ENCODE results near the gene FBXO47. TPM values are rescaled to one million over a fixed set of nuclear protein-coding genes. Genes with fewer than 3 reads are reported as not detected.
"Not testable (repeated sequence)": the region's sequence is repeated elsewhere in the genome, so short reads cannot be mapped to it uniquely, and the experiment has no call there.

Gene FBXO47
- total RNA-seq, 1 experiment from 2014 or later = not detected

GRCh38 chr17:38914741-38915638 is 52.2 kb downstream of the FBXO47 start:
- in situ Hi-C loops (cut with HindIII; ENCODE audit: low pct_unique_long_range_greater_than_20kb, low sequenced_read_pairs) = no loop called here
- no peak for DNase-seq (ENCODE audit: low read depth, low spot score)

GRCh38 chr17:38912221-38912813 is 54.9 kb downstream of the FBXO47 start:
- DNase-seq (ENCODE audit: low read depth, low spot score) = no peak
- in situ Hi-C loops (cut with HindIII; ENCODE audit: low pct_unique_long_range_greater_than_20kb, low sequenced_read_pairs) = no loop called here

- DNase-seq (ENCODE audit: low read depth, low spot score); in situ Hi-C loops (cut with HindIII; ENCODE audit: low pct_unique_long_range_greater_than_20kb, low sequenced_read_pairs): not testable (repeated sequence)
Observed at GRCh38 chr17:38911731-38912081, 55.5 kb downstream of the FBXO47 start.

GRCh38 chr17:38911081-38911730 is 56.0 kb downstream of the FBXO47 start:
- in situ Hi-C loops (cut with HindIII; ENCODE audit: low pct_unique_long_range_greater_than_20kb, low sequenced_read_pairs) = no loop called here

GRCh38 chr17:38910325-38910724 is 56.9 kb downstream of the FBXO47 start:
- no peak for DNase-seq (ENCODE audit: low read depth, low spot score)
- in situ Hi-C loops (cut with HindIII; ENCODE audit: low pct_unique_long_range_greater_than_20kb, low sequenced_read_pairs) = no loop called here

More at GRCh38 chr17:38911081-38911730, 56.0 kb downstream of the FBXO47 start:
- no peak for DNase-seq (ENCODE audit: low read depth, low spot score)

GRCh38 chr17:38908676-38909181 is 58.5 kb downstream of the FBXO47 start:
- DNase-seq (ENCODE audit: low read depth, low spot score) = no peak
- in situ Hi-C loops (cut with HindIII; ENCODE audit: low pct_unique_long_range_greater_than_20kb, low sequenced_read_pairs) = no loop called here

- in situ Hi-C loops (cut with HindIII; ENCODE audit: low pct_unique_long_range_greater_than_20kb, low sequenced_read_pairs) = no loop called here
- no peak for DNase-seq (ENCODE audit: low read depth, low spot score)
Observed at GRCh38 chr17:38907930-38908675, 59.1 kb downstream of the FBXO47 start.

GRCh38 chr17:38906460-38907228 is 60.6 kb downstream of the FBXO47 start:
- DNase-seq (ENCODE audit: low read depth, low spot score) = no peak
- in situ Hi-C loops (cut with HindIII; ENCODE audit: low pct_unique_long_range_greater_than_20kb, low sequenced_read_pairs) = no loop called here

- in situ Hi-C loops (cut with HindIII; ENCODE audit: low pct_unique_long_range_greater_than_20kb, low sequenced_read_pairs) = no loop called here
- DNase-seq (ENCODE audit: low read depth, low spot score) = no peak
Observed at GRCh38 chr17:38905375-38905774, 61.8 kb downstream of the FBXO47 start.

GRCh38 chr17:38904892-38905291 is 62.3 kb downstream of the FBXO47 start:
- in situ Hi-C loops (cut with HindIII; ENCODE audit: low pct_unique_long_range_greater_than_20kb, low sequenced_read_pairs) = no loop called here

GRCh38 chr17:38903404-38903803 is 63.8 kb downstream of the FBXO47 start:
- no peak for DNase-seq (ENCODE audit: low read depth, low spot score)
- in situ Hi-C loops (cut with HindIII; ENCODE audit: low pct_unique_long_range_greater_than_20kb, low sequenced_read_pairs) = no loop called here

More at GRCh38 chr17:38904892-38905291, 62.3 kb downstream of the FBXO47 start:
- no peak for DNase-seq (ENCODE audit: low read depth, low spot score)

- in situ Hi-C loops (cut with HindIII; ENCODE audit: low pct_unique_long_range_greater_than_20kb, low sequenced_read_pairs) = no loop called here
- DNase-seq (ENCODE audit: low read depth, low spot score) = no peak
Observed at GRCh38 chr17:38900978-38901656, 66.1 kb downstream of the FBXO47 start.

GRCh38 chr17:38899421-38899820 is 67.8 kb downstream of the FBXO47 start:
- no peak for DNase-seq (ENCODE audit: low read depth, low spot score)
- in situ Hi-C loops (cut with HindIII; ENCODE audit: low pct_unique_long_range_greater_than_20kb, low sequenced_read_pairs) = no loop called here

- no peak for DNase-seq (ENCODE audit: low read depth, low spot score)
- in situ Hi-C loops (cut with HindIII; ENCODE audit: low pct_unique_long_range_greater_than_20kb, low sequenced_read_pairs) = no loop called here
Observed at GRCh38 chr17:38898812-38899348, 68.3 kb downstream of the FBXO47 start.

- in situ Hi-C loops (cut with HindIII; ENCODE audit: low pct_unique_long_range_greater_than_20kb, low sequenced_read_pairs) = no loop called here
- DNase-seq (ENCODE audit: low read depth, low spot score) = no peak
Observed at GRCh38 chr17:38898291-38898679, 68.9 kb downstream of the FBXO47 start.

GRCh38 chr17:38897671-38898290 is 69.4 kb downstream of the FBXO47 start:
- DNase-seq (ENCODE audit: low read depth, low spot score) = no peak
- in situ Hi-C loops (cut with HindIII; ENCODE audit: low pct_unique_long_range_greater_than_20kb, low sequenced_read_pairs) = no loop called here

Data from SK-MEL-5 (cell line).